Activated CD4-positive, CD25-positive, alpha-beta regulatory T cell treated with anti-CD3 and anti-CD28 coated beads, Interleukin-2, amount 50 U/mL, for 72 hours (primary cell): Measurements from ENCODE around the gene CORIN.
"Not testable (repeated sequence)": the region's sequence is repeated elsewhere in the genome, so short reads cannot be mapped to it uniquely, and the experiment has no call there.

Experiments used
- DNase-seq: peaks from one replicate; pipeline ENCODE4 v3.0.0; 2021

CORIN gene

GRCh38 chr4:47719576-47719975, 118.3 kb downstream of the CORIN start:
- no peak for DNase-seq

GRCh38 chr4:47718696-47719095, 119.2 kb downstream of the CORIN start:
- DNase-seq = no peak

GRCh38 chr4:47717188-47717587, 120.7 kb downstream of the CORIN start:
- DNase-seq = no peak

GRCh38 chr4:47715716-47716416, 122.0 kb downstream of the CORIN start:
- no peak for DNase-seq

- DNase-seq = no peak
These were observed 123.6 kb downstream of the CORIN start for GRCh38 chr4:47714269-47714668.

GRCh38 chr4:47713129-47713834, 124.6 kb downstream of the CORIN start:
- DNase-seq = no peak

GRCh38 chr4:47711646-47712045, 126.2 kb downstream of the CORIN start:
- DNase-seq = no peak

GRCh38 chr4:47711183-47711582, 126.7 kb downstream of the CORIN start:
- DNase-seq = no peak

GRCh38 chr4:47706352-47706751, 131.5 kb downstream of the CORIN start:
- not testable (repeated sequence) for DNase-seq

- DNase-seq = no peak
These were observed 132.4 kb downstream of the CORIN start for GRCh38 chr4:47705326-47705981.

GRCh38 chr4:47704693-47705325, 133.1 kb downstream of the CORIN start:
- no peak for DNase-seq

GRCh38 chr4:47703956-47704355, 133.9 kb downstream of the CORIN start:
- DNase-seq = no peak

- no peak for DNase-seq
These were observed 134.9 kb downstream of the CORIN start for GRCh38 chr4:47703008-47703407.

- no peak for DNase-seq
These were observed 136.6 kb downstream of the CORIN start for GRCh38 chr4:47701286-47701685.

- no peak for DNase-seq
These were observed 139.0 kb downstream of the CORIN start for GRCh38 chr4:47698837-47699236.

GRCh38 chr4:47696823-47697222, 141.0 kb downstream of the CORIN start:
- no peak for DNase-seq

- no peak for DNase-seq
These were observed 142.6 kb downstream of the CORIN start for GRCh38 chr4:47695260-47695659.

- no peak for DNase-seq
These were observed 143.5 kb downstream of the CORIN start for GRCh38 chr4:47694322-47694721.

- no peak for DNase-seq
These were observed 145.2 kb downstream of the CORIN start for GRCh38 chr4:47692691-47693090.

- DNase-seq = not testable (repeated sequence)
These were observed 146.0 kb downstream of the CORIN start for GRCh38 chr4:47691757-47692383.

GRCh38 chr4:47690611-47691010, 147.3 kb downstream of the CORIN start:
- no peak for DNase-seq

GRCh38 chr4:47686294-47686872, 151.5 kb downstream of the CORIN start:
- peak; percentile 57 for DNase-seq

- no peak for DNase-seq
These were observed 162.1 kb downstream of the CORIN start for GRCh38 chr4:47675806-47676205.
